ENCODE measurements around the gene SLBP. TPM values are rescaled to one million over a fixed set of nuclear protein-coding genes. Genes with fewer than 3 reads are reported as not detected.

The SLBP gene
- total and polyA plus RNA-seq, 2 of the 8 experiments (the other 6 are each of a cell fraction or from before 2014, with no cell fraction given) = 44.1 to 49.0 TPM

GRCh38 chr4:1751919-1752283 is 39.8 kb upstream of the SLBP start (continued):
- TF ChIP-seq MAFK (IDR thresholded peaks at IDR 0.05; ENCODE audit: low read depth, low read length) (no peak), KDM4A (IDR thresholded peaks at IDR 0.05; ENCODE audit: low read depth, low read length, severe bottlenecking) (no peak), CEBPB (IDR thresholded peaks at IDR 0.05; ENCODE audit: low read depth, low read length) (no peak)

All from H1 (cell line).